ENCODE data around the gene PLA2R1.
A peak's percentile ranks its signal among the peaks of the same experiment; 100 is the strongest.

PLA2R1 gene

GRCh38 chr2:160033732-160034392 lies 28.6 kb downstream of the PLA2R1 start:
- DNase-seq (ENCODE audit: low read depth), result peak; percentile 30

DNA sequence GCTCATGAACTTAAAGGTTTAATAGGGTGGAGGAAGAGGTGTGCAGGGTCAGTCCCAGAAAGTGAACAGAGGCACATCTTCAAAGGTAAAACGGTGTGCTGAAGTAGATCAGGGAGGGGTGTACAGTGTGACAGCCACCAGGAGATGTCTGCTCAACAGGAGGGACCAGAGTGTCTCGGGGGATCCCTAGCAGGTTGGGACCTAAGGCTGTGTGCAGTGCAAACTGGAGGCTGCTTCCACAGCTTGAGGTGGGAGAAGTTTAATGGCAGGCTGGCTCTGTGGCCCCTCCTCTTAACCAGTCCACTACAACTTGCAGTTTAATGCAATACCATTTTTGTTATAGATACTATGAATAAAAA lies 33.2 kb downstream of the PLA2R1 start:
- DNase-seq (ENCODE audit: low read depth), result no peak

DNA sequence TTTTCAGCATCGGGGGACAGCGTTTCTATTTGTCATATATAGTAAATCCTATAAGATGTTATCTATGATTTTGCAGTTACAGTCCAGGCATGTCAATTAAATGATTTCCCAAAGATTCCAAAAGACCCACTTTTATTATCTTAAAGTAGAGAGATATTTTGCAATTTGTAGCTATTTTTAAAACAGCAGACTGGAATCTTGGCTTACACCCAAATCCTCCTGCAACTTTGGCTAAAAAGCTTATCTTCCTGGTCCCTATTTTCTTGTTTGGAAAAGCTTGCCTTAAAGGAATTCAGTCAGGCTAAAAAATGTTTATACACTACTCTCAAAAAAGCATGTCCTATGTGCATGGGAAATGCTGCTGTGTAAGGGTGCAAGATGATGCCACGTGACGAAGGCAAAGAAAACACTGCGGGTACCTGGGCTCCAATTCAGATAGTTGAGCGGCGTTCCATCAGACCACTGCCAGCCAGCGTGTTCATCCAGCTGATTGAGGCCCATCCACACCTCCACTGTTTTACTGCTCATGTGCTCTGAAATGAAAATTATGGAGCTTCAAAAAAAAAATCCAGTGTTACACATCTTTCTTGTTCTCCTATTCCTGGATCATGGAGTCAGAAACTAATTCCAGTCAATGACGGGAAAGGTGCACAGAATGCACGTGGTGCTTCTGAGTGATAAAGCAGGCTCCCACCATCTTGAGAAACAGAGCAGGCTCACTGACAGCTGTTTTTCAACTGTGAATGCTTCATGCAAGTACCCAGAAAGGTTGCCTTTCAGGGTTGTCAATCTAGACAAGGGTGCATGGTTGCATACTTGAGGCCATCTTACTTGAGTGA lies 33.8 kb downstream of the PLA2R1 start:
- DNase-seq (ENCODE audit: low read depth), result peak; percentile 39

- DNase-seq (ENCODE audit: low read depth), result no peak
These were observed 40.3 kb downstream of the PLA2R1 start for GRCh38 chr2:160022162-160022561.

- no peak for DNase-seq (ENCODE audit: low read depth)
These were observed 42.9 kb downstream of the PLA2R1 start for GRCh38 chr2:160019374-160020090.

- peak; percentile 61 for DNase-seq (ENCODE audit: low read depth)
These were observed 46.7 kb downstream of the PLA2R1 start for GRCh38 chr2:160015746-160016145.

- no peak for DNase-seq (ENCODE audit: low read depth)
These were observed 48.2 kb downstream of the PLA2R1 start for GRCh38 chr2:160014227-160014626.

DNA sequence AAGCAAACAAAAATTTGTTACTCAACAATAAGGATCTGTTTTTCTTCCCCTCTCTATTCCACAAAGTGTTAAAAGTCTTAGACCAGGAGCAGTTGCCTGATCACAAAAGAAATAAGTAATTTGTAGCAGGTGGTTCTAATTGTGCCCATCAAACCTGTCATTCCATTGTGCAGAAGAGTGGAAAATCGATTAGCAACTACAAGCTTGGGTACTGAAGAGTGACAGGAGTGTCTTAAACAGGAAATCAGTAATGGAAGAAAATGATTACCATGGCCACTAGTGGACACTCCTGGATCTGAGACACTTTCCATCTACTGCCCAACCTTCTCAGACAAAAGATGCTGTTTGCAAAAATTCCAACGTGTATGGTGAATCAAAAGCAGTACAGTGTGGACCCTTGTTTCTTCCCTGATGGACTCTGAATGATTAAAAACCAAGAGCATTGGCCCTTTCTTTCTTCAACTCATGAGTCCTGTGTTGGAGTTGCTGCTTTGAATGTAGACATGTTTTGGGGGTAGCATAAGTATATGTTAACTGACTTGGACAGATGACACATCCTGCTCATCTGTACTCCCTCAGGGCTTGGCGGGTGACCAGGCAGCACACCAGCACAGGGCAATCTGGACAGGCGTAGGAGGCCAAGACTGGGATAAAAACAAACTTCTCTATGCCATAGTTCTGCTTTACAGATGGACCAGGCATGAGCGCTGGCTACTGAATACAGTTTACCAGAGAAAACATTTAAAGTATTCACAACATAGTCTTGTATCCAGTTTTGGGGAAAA lies 51.9 kb downstream of the PLA2R1 start:
- DNase-seq (ENCODE audit: low read depth), result peak; percentile 9

DNA sequence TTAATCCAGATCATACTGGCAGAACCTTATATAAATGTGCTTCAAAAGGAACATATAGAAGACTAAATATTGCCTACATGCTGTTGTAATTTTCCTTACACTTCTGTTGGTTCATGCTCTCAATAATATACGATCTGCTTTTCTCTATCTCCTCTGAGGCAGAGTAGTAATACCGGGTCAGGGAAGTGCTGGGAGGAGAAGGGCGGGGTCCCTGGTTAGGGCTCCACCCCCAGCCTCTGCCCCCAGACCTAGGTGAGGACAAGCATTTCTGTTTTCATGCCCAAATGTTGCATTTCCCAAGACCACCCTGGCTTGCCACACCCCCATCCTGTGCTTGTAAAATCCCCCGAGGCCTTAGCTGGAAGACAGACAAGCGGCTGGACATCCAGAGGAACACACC lies 55.3 kb downstream of the PLA2R1 start:
- no peak for DNase-seq (ENCODE audit: low read depth)

DNA sequence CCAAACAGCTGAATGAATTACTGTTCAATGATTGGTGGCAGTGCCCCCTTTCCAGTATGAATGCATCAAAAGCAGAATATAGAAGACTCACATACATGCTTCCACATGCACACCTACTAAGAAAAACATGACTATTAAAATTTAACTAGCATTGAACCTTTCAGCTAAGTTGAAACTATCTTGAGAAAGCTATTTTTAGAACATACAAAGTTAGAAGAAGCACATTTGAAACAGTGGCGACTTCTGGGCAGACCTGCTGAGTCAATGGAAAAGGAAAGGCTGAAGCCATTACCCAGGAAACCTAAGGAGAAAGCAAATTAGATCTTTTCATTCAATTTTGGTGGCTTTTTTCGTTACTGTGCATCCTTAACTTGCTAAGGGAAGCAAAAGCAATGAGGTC lies 55.9 kb downstream of the PLA2R1 start:
- DNase-seq (ENCODE audit: low read depth), result no peak

DNA sequence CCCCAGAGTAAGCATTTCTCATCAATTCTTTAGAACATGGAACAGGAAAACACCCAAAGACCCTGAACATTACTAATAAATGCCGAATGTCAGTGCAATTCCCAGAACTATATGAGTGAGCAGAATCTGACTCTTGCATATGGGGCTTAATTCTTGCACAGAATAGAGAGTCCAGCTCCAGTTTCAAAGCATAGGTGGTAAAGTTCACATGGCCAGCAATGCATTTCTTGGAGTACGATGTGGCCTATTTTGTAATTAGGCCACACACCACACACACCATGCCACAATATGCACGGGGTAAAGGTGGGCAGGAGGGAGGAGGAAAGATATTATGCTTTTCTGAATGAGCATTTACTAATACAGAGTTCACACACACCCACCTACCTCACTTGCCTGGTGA lies 56.5 kb downstream of the PLA2R1 start:
- DNase-seq (ENCODE audit: low read depth), result no peak

GRCh38 chr2:160005476-160005875 lies 56.9 kb downstream of the PLA2R1 start:
- no peak for DNase-seq (ENCODE audit: low read depth)

- DNase-seq (ENCODE audit: low read depth), result peak; percentile 12
These were observed 63.5 kb downstream of the PLA2R1 start for GRCh38 chr2:159998961-159999360.

DNA sequence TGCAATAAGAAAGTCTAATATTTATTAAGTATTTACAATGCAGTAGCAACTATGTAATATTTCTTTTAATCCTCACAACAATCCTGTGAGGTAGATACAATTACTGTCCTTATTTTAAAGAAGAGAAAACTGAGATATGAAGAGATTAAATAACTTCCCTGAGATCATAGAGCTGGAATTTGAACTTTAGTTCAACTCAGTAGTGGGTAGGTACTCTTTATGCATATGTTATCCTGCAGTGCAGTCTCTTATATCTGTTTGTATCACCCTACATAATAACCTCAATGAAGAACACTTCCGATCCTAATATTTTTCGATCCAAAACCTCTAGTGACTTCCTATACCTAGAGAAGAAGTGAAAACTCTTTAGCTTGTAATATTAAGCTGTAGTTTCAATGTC lies 64.2 kb downstream of the PLA2R1 start:
- no peak for DNase-seq (ENCODE audit: low read depth)

- peak; percentile 48 for DNase-seq (ENCODE audit: low read depth)
These were observed 65.4 kb downstream of the PLA2R1 start for GRCh38 chr2:159996792-159997546.

DNA sequence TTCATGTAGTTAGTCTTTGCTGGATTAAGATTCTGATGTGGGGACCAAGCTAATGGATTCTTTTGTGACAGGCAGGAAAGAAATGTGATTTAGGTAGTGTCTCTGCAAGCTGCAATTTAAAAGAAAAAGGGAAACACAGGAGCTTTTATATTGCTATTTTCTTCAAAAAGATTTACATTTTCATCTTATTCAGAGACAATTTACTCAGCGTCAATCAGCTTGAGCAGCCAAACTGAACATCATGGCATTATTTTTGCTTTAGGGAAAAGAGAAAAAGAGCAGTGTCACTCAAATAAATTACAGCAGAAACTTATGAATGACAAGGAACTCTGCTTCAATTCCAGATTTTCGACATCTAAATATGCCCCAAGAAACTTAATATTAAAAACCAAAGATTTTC lies 67.4 kb downstream of the PLA2R1 start:
- DNase-seq (ENCODE audit: low read depth), result no peak

DNA sequence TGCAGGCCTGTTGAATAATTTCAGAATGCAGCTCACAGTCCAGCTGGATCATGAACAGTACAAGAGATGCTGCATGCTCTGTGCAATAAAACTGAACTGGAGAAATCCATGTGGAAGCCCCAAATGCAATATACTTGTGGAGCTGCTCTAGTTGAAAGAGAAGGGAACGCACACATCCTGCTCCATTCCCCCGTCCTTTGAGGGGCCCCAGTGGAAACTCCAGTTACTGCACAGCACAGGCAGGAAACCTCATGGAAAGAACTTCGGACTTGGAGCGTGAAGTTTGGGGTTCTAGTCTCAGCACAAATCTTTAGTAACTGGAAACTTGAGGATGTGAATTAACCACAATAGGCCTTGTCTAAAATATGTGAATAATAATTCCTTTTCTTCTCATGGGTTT lies 73.2 kb downstream of the PLA2R1 start:
- DNase-seq (ENCODE audit: low read depth), result no peak

GRCh38 chr2:159988412-159988970 lies 73.9 kb downstream of the PLA2R1 start:
- no peak for DNase-seq (ENCODE audit: low read depth)

- DNase-seq (ENCODE audit: low read depth), result no peak
These were observed 75.2 kb downstream of the PLA2R1 start for GRCh38 chr2:159987181-159987580.

GRCh38 chr2:159985656-159986055 lies 76.8 kb downstream of the PLA2R1 start:
- no peak for DNase-seq (ENCODE audit: low read depth)

GRCh38 chr2:159984034-159984433 lies 78.4 kb downstream of the PLA2R1 start:
- no peak for DNase-seq (ENCODE audit: low read depth)
